H9 (cell line): ENCODE data around the gene ARID3A. TPM values are rescaled to one million over a fixed set of nuclear protein-coding genes. Genes with fewer than 3 reads are reported as not detected.
A peak's percentile ranks its signal among the peaks of the same experiment; 100 is the strongest.
"Not testable (repeated sequence)": the region's sequence is repeated elsewhere in the genome, so short reads cannot be mapped to it uniquely, and the experiment has no call there.

Experiments
- DNase-seq: peaks from one replicate; pipeline ENCODE4 v3.0.0-alpha.2; 2017
- H2AFZ ChIP-seq: one replicate; pipeline ENCODE4 v1.6.1; 2013; ENCODE audit warnings: mild to moderate bottlenecking, low read length, control low read depth, moderate library complexity
- H2AK5ac ChIP-seq: 2 replicates; pipeline ENCODE4 v1.6.1; 2013; ENCODE audit warnings: low read length, control low read depth, mixed read lengths; ENCODE audit not compliant: insufficient read length
- H2BK120ac ChIP-seq: one replicate; pipeline ENCODE4 v1.6.1; 2013; ENCODE audit warnings: low read depth, mild to moderate bottlenecking, low read length, control low read depth, inconsistent platforms; ENCODE audit not compliant: poor library complexity, severe bottlenecking
- H2BK12ac ChIP-seq: 2 replicates; pipeline ENCODE4 v1.6.1; 2013; ENCODE audit warnings: low read length, control low read depth, mixed read lengths, low read depth; ENCODE audit not compliant: insufficient read length
- H2BK15ac ChIP-seq: 2 replicates; pipeline ENCODE4 v1.6.1; 2013; ENCODE audit warnings: low read depth, low read length, control low read depth
- H2BK20ac ChIP-seq: one replicate; pipeline ENCODE4 v1.6.1; 2013; ENCODE audit warnings: low read depth, mild to moderate bottlenecking, low read length, control low read depth, inconsistent platforms; ENCODE audit not compliant: poor library complexity, severe bottlenecking
- H2BK5ac ChIP-seq: 2 replicates; pipeline ENCODE4 v1.6.1; 2013; ENCODE audit warnings: low read length, control low read depth, mixed read lengths; ENCODE audit not compliant: insufficient read length
- H3K14ac ChIP-seq: 2 replicates; pipeline ENCODE4 v1.6.1; 2013; ENCODE audit warnings: low read length, control low read depth; ENCODE audit not compliant: insufficient read depth
- H3K18ac ChIP-seq: 2 replicates; pipeline ENCODE4 v1.6.1; 2013; ENCODE audit warnings: low read depth, mild to moderate bottlenecking, mixed read lengths, low read length, control low read depth; ENCODE audit not compliant: insufficient read length
- H3K23ac ChIP-seq: 2 replicates; pipeline ENCODE4 v1.6.1; 2013; ENCODE audit warnings: low read length, control low read depth, mixed read lengths, low read depth; ENCODE audit not compliant: insufficient read length
- H3K23me2 ChIP-seq: 2 replicates; pipeline ENCODE4 v1.6.1; 2013; ENCODE audit warnings: low read depth, mild to moderate bottlenecking, mixed read lengths, low read length, control low read depth; ENCODE audit not compliant: insufficient read length, poor library complexity, severe bottlenecking
- H3K27ac ChIP-seq: 2 replicates; pipeline ENCODE4 v1.5.1; 2013; ENCODE audit warnings: low read length, control low read depth, mixed read lengths, low read depth; ENCODE audit not compliant: insufficient read length
- H3K27me3 ChIP-seq: 2 replicates; pipeline ENCODE4 v1.6.1; 2013; ENCODE audit warnings: low read length, control low read depth, inconsistent platforms; ENCODE audit not compliant: insufficient read depth
- H3K4ac ChIP-seq: 2 replicates; pipeline ENCODE4 v1.6.1; 2013; ENCODE audit warnings: low read depth, mild to moderate bottlenecking, control low read depth, inconsistent platforms, low read length, moderate library complexity
- H3K4me1 ChIP-seq: 2 replicates; pipeline ENCODE4 v1.6.1; 2013; ENCODE audit warnings: low read length, control low read depth, inconsistent platforms; ENCODE audit not compliant: insufficient read depth
- H3K4me2 ChIP-seq: 2 replicates; pipeline ENCODE4 v1.6.1; 2013; ENCODE audit warnings: low read length, control low read depth, mixed read lengths; ENCODE audit not compliant: insufficient read length, insufficient read depth
- H3K56ac ChIP-seq: 2 replicates; pipeline ENCODE4 v1.6.1; 2013; ENCODE audit warnings: low read depth, mild to moderate bottlenecking, mixed read lengths, low read length, control low read depth; ENCODE audit not compliant: insufficient read length
- H3K79me1 ChIP-seq: 2 replicates; pipeline ENCODE4 v1.6.1; 2013; ENCODE audit warnings: low read depth, mild to moderate bottlenecking, moderate library complexity, low read length, control low read depth, inconsistent platforms; ENCODE audit not compliant: insufficient read depth, poor library complexity, severe bottlenecking
- H3K79me2 ChIP-seq: 2 replicates; pipeline ENCODE4 v1.6.1; 2013; ENCODE audit warnings: low read length, control low read depth, inconsistent platforms; ENCODE audit not compliant: insufficient read depth
- H3K9ac ChIP-seq: 2 replicates; pipeline ENCODE4 v1.6.1; 2013; ENCODE audit warnings: low read length, control low read depth, mixed read lengths; ENCODE audit not compliant: insufficient read length; ENCODE audit errors: extremely low read depth
- H3K9me3 ChIP-seq: one replicate; pipeline ENCODE4 v1.6.1; 2013; ENCODE audit warnings: low read depth, low read length, inconsistent platforms; ENCODE audit not compliant: control insufficient read depth
- H3T11ph ChIP-seq: one replicate; pipeline ENCODE4 v1.6.1; 2013; ENCODE audit warnings: mild to moderate bottlenecking, low read length, control low read depth, inconsistent platforms
- H4K20me1 ChIP-seq: one replicate; pipeline ENCODE4 v1.6.1; 2013; ENCODE audit not compliant: control insufficient read depth, insufficient read length, insufficient read depth
- H4K5ac ChIP-seq: 2 replicates; pipeline ENCODE4 v1.6.1; 2013; ENCODE audit warnings: low read depth, mild to moderate bottlenecking, mixed read lengths, low read length, control low read depth; ENCODE audit not compliant: insufficient read length
- H4K8ac ChIP-seq: replicated peaks from 2 replicates; pipeline ENCODE4 v1.6.1; 2013; ENCODE audit warnings: low read length, control low read depth, mixed read lengths, low read depth; ENCODE audit not compliant: insufficient read length
- H4K91ac ChIP-seq: 2 replicates; pipeline ENCODE4 v1.6.1; 2013; ENCODE audit warnings: low read depth, mild to moderate bottlenecking, moderate library complexity, mixed read lengths, low read length, control low read depth; ENCODE audit not compliant: insufficient read length
- H3K27ac Mint-ChIP-seq, 3 experiments: 2 replicates in 2 of 3; 3 replicates in 1 of 3; pipeline ENCODE4 v1.8.0; 2020 to 2021; ENCODE audit warnings: mixed read lengths in 3 of 3, mild to moderate bottlenecking in 1 of 3, moderate library complexity in 1 of 3
- H3K27me3 Mint-ChIP-seq: 2 replicates; pipeline ENCODE4 v1.8.0; 2021; ENCODE audit warnings: low read depth, mild to moderate bottlenecking, moderate library complexity, mixed read lengths
- H3K36me3 Mint-ChIP-seq, 3 experiments: 2 replicates in 2 of 3; 3 replicates in 1 of 3; pipeline ENCODE4 v1.8.0; 2020 to 2021; ENCODE audit warnings: low read depth in 3 of 3, mixed read lengths in 3 of 3; ENCODE audit not compliant: insufficient read depth in 1 of 3
- H3K4me1 Mint-ChIP-seq, 2 experiments: 2 replicates each; pipeline ENCODE4 v1.8.0; 2020; ENCODE audit warnings: mixed read lengths in 2 of 2
- H3K4me3 Mint-ChIP-seq, 2 experiments: 2 replicates in 1 of 2; 3 replicates in 1 of 2; pipeline ENCODE4 v1.8.0; 2020 to 2021; ENCODE audit warnings: mild to moderate bottlenecking in 2 of 2, mixed read lengths in 2 of 2, moderate library complexity in 1 of 2
- H3K9me3 Mint-ChIP-seq, 2 experiments: 2 replicates in 1 of 2; 3 replicates in 1 of 2; pipeline ENCODE4 v1.8.0; 2020; ENCODE audit warnings: mild to moderate bottlenecking in 2 of 2, mixed read lengths in 2 of 2, moderate library complexity in 1 of 2
- WGBS: extraction: QIAGEN DNeasy Blood & Tissue Kit; methylation state at CpG from one replicate; pipeline ENCODE4 v1.1.7; 2013; ENCODE audit warnings: missing lambda C conversion rate, low lambda C conversion rate, mixed read lengths; ENCODE audit not compliant: insufficient read length; ENCODE audit errors: extremely low coverage; 5-methylcytosine and 5-hydroxymethylcytosine counted together
- total RNA-seq: library from RNA; stranded (reverse); gene quantifications from 2 replicates; pipeline ENCODE4 v1.2.1, GENCODE V29; 2021
- TF ChIP-seq, protein P1 (sequence below): fragments of 200-600 bp; sonication (generic); conservative IDR thresholded peaks from 3 replicates; pipeline ENCODE4 v1.8.0; 2021; ENCODE audit warnings: antibody characterized with exemption, mild to moderate bottlenecking

ARID3A gene
- total RNA-seq, 1 experiment from 2014 or later: 98.3 TPM

DNA sequence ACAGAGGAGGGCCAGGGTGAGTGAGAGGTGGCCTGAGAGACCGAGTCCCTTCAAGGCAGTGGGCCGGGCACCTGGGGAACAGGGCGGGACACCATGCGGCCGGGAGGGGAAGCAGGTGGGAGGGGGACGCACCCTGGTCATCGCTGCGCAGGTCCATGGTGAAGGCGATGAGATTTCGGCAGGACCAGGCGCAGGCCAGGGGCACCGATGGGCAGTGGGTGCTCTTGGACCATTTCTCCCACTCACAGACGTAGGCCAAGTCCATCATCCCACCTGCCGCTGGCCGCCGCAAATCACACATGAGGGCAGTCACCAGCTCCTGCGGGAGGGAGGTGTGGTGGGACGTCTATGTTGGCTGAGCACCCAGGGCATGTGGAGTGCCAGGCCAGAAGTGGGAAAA, 35.0 kb upstream of the ARID3A start:
- DNase-seq: no peak
- no peak overlapping the region for H2AFZ ChIP-seq
- H4K20me1 ChIP-seq: peaks cover 2% of the 10 kb centered on the region

DNA sequence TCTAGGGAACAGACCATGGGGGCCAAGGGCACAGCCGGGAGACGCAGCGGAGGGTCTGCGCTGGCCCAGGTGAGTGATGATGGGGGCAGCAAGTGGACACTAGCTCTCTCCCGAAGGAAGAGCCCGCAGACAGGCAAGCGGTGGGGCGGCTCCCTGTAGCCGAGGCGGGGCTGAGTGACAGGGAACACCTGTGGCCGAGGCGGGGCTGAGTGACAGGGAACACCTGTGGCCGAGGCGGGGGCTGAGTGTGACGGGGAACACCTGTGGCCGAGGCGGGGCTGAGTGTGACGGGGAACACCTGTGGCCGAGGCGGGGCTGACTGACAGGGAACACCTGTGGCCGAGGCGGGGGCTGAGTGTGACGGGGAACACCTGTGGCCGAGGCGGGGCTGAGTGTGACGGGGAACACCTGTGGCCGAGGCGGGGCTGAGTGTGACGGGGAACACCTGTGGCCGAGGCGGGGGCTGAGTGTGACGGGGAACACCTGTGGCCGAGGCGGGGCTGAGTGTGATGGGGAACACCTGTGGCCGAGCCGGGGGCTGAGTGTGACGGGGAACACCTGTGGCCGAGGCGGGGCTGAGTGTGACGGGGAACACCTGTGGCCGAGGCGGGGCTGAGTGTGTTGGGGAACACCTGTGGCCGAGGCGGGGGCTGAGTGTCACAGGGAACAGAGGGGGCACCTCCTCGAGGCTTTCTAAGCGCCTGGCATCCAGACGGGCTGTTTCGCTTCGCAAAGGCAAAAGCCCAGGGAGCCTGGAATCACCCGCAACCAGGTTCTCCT, 34.2 kb upstream of the ARID3A start:
- Mint-ChIP-seq H3K4me3 (peak overlapping the region; percentile 76 to 90), H3K36me3 (peaks cover 0 to 34% (median 26%) of the 10 kb centered on the region in 3 experiments; a peak in 6 of 7 replicates)
- H3K4me1 ChIP-seq, DNase-seq, H2AK5ac ChIP-seq, H3K27me3 ChIP-seq, H3K27me3 Mint-ChIP-seq, H3K79me2 ChIP-seq, H3K9ac ChIP-seq, H3K23me2 ChIP-seq, H2BK120ac ChIP-seq, H2BK20ac ChIP-seq, H4K20me1 ChIP-seq, H2BK15ac ChIP-seq, H2BK12ac ChIP-seq, H3K27ac Mint-ChIP-seq, H3K56ac ChIP-seq, H3K4ac ChIP-seq, H3K9me3 Mint-ChIP-seq, H2AFZ ChIP-seq, H4K5ac ChIP-seq, H4K8ac ChIP-seq, H3K18ac ChIP-seq, H3K79me1 ChIP-seq, H3K4me1 Mint-ChIP-seq, H3T11ph ChIP-seq, H3K27ac ChIP-seq, H3K14ac ChIP-seq, H4K91ac ChIP-seq, H2BK5ac ChIP-seq, H3K9me3 ChIP-seq, H3K23ac ChIP-seq: not testable (repeated sequence)
- peak overlapping the region; percentile 56 for H3K4me2 ChIP-seq
- no CpG with 5 or more reads among the region's 50 CpGs for WGBS

More for the DNA sequence above, 35.0 kb upstream of the ARID3A start:
- Mint-ChIP-seq H3K4me3 (peak overlapping the region; percentile 50 to 71), H3K27me3 (peaks cover 4% of the 10 kb centered on the region; the same call in 1 of the 2 replicates), H3K27ac (no peak overlapping the region), H3K9me3 (no peaks in the 10 kb centered on the region; a peak in 1 of 5 replicates), H3K36me3 (peaks cover 0 to 30% (median 22%) of the 10 kb centered on the region in 3 experiments; a peak in 6 of 7 replicates), H3K4me1 (peaks cover 3 to 6% of the 10 kb centered on the region in 2 experiments; a peak in 3 of 4 replicates)
- H3K23me2 ChIP-seq: peaks cover 4% of the 10 kb centered on the region
- H2BK12ac ChIP-seq: no peak overlapping the region
- H2BK120ac ChIP-seq: no peak overlapping the region
- no peak overlapping the region for H2AK5ac ChIP-seq
- TF ChIP-seq, protein P1, sequence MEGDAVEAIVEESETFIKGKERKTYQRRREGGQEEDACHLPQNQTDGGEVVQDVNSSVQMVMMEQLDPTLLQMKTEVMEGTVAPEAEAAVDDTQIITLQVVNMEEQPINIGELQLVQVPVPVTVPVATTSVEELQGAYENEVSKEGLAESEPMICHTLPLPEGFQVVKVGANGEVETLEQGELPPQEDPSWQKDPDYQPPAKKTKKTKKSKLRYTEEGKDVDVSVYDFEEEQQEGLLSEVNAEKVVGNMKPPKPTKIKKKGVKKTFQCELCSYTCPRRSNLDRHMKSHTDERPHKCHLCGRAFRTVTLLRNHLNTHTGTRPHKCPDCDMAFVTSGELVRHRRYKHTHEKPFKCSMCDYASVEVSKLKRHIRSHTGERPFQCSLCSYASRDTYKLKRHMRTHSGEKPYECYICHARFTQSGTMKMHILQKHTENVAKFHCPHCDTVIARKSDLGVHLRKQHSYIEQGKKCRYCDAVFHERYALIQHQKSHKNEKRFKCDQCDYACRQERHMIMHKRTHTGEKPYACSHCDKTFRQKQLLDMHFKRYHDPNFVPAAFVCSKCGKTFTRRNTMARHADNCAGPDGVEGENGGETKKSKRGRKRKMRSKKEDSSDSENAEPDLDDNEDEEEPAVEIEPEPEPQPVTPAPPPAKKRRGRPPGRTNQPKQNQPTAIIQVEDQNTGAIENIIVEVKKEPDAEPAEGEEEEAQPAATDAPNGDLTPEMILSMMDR: no peak
- no peak overlapping the region for H2BK15ac ChIP-seq
- WGBS: no CpG with 5 or more reads among the region's 18 CpGs
- H3K23ac ChIP-seq: no peak overlapping the region
- no peaks in the 10 kb centered on the region for H3K9me3 ChIP-seq
- H3K56ac ChIP-seq: no peak overlapping the region
- H3K9ac ChIP-seq: no peak overlapping the region
- no peaks in the 10 kb centered on the region; the same call in 1 of the 2 replicates for H3K79me2 ChIP-seq
- no peak overlapping the region for H2BK5ac ChIP-seq
- no peak overlapping the region for H4K5ac ChIP-seq
- H3K27ac ChIP-seq: no peak overlapping the region
- H3K79me1 ChIP-seq: no peaks in the 10 kb centered on the region
- no peak overlapping the region for H3K14ac ChIP-seq
- no peak overlapping the region for H2BK20ac ChIP-seq
- H3K27me3 ChIP-seq: no peaks in the 10 kb centered on the region
- no peak overlapping the region for H3K4me2 ChIP-seq
- no peak overlapping the region for H3T11ph ChIP-seq
- H3K4me1 ChIP-seq: no peaks in the 10 kb centered on the region
- no peak overlapping the region for H3K18ac ChIP-seq
- no peak overlapping the region for H4K8ac ChIP-seq
- H4K91ac ChIP-seq: no peak overlapping the region
- no peak overlapping the region for H3K4ac ChIP-seq
